ENCODE measurements around the gene VAV2. TPM values are rescaled to one million over a fixed set of nuclear protein-coding genes. Genes with fewer than 3 reads are reported as not detected.
"Not testable (repeated sequence)": the region's sequence is repeated elsewhere in the genome, so short reads cannot be mapped to it uniquely, and the experiment has no call there.

Gene VAV2
- total and polyA plus RNA-seq, 4 donors: 13.0 to 28.2 (median 16.3) TPM

DNA sequence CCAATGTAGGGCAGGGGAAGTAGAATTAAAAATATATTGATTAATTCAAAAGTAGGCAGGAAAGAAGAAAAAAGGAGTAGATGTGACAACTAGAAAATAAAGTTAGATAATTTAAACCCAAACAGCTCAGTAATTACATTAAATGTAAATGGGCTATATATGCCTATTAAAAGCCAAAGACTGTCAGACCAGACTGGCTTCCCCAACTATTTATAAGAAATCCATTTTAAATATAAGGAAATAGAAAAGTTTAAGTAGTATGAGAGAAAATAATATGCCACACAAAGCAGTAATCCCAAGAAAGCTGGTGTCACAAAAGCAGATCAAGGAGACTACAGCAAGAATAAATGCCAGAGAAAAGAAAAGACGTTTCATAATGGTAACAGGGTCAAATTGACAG, 225.1 kb downstream of the VAV2 start:
- DNase-seq: no peak
- TF ChIP-seq, protein P1, sequence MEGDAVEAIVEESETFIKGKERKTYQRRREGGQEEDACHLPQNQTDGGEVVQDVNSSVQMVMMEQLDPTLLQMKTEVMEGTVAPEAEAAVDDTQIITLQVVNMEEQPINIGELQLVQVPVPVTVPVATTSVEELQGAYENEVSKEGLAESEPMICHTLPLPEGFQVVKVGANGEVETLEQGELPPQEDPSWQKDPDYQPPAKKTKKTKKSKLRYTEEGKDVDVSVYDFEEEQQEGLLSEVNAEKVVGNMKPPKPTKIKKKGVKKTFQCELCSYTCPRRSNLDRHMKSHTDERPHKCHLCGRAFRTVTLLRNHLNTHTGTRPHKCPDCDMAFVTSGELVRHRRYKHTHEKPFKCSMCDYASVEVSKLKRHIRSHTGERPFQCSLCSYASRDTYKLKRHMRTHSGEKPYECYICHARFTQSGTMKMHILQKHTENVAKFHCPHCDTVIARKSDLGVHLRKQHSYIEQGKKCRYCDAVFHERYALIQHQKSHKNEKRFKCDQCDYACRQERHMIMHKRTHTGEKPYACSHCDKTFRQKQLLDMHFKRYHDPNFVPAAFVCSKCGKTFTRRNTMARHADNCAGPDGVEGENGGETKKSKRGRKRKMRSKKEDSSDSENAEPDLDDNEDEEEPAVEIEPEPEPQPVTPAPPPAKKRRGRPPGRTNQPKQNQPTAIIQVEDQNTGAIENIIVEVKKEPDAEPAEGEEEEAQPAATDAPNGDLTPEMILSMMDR (IDR thresholded peaks at IDR 0.05; ENCODE audit: control extremely low read depth, extremely low read depth): no peak
- Histone ChIP-seq H3K9me3 (ENCODE audit: control insufficient read depth in 4 of 4, insufficient read depth in 3 of 4, low read length in 3 of 4) (peaks cover 0 to 8% (median 4%) of the 10 kb centered on the region in 4 donors), H3K4me3 (no peak overlapping the region), H3K27ac (ENCODE audit: low read depth in 1 of 2, low read length in 1 of 2) (no peak overlapping the region), H3K27me3 (ENCODE audit: control insufficient read depth in 3 of 3, insufficient read depth in 3 of 3, low read length in 2 of 3) (no peaks in the 10 kb centered on the region), H3K36me3 (ENCODE audit: control insufficient read depth in 4 of 4, insufficient read depth in 4 of 4, low read length in 4 of 4) (peaks cover 0 to 48% (median 36%) of the 10 kb centered on the region in 4 donors), H3K4me1 (ENCODE audit: control insufficient read depth in 5 of 5, insufficient read depth in 5 of 5, low read length in 5 of 5) (no peaks in the 10 kb centered on the region), H3K9ac (ENCODE audit: insufficient read depth in 1 of 2, low read length in 2 of 2) (no peak overlapping the region)
- 89 to 97% methylated on average over 1 of the region's 1 CpG for WGBS, 2 donors
- ATAC-seq (ENCODE audit: insufficient read depth, low FRiP score): no peak

DNA sequence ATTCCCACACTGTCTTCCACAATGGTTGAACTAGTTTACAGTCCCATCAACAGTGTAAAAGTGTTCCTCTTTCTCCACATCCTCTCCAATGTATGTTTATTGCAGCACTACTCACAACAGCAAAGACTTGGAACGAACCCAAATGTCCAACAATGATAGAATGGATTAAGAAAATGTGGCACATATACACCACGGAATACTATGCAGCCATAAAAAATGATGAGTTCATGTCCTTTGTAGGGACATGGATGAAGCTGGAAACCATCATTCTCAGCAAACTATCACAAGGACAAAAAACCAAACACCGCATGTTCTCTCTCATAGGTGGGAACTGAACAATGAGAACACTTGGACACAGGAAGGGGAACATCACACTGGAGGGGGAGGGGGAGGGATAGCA, 225.9 kb downstream of the VAV2 start:
- not testable (repeated sequence) for DNase-seq; H3K27me3 ChIP-seq (ENCODE audit: control insufficient read depth in 3 of 3, insufficient read depth in 3 of 3, low read length in 2 of 3); H3K27ac ChIP-seq (ENCODE audit: low read depth in 1 of 2, low read length in 1 of 2); H3K4me1 ChIP-seq (ENCODE audit: control insufficient read depth in 5 of 5, insufficient read depth in 5 of 5, low read length in 5 of 5); H3K9ac ChIP-seq (ENCODE audit: insufficient read depth in 1 of 2, low read length in 2 of 2); H3K4me3 ChIP-seq; H3K9me3 ChIP-seq (ENCODE audit: control insufficient read depth in 4 of 4, insufficient read depth in 3 of 4, low read length in 3 of 4); ATAC-seq (ENCODE audit: insufficient read depth, low FRiP score)
- H3K36me3 ChIP-seq (ENCODE audit: control insufficient read depth in 4 of 4, insufficient read depth in 4 of 4, low read length in 4 of 4): peaks cover 0 to 48% (median 37%) of the 10 kb centered on the region in 4 donors
- 85 to 89% methylated on average over 3 of the region's 3 CpGs for whole genome bisulfite sequencing, 2 donors

DNA sequence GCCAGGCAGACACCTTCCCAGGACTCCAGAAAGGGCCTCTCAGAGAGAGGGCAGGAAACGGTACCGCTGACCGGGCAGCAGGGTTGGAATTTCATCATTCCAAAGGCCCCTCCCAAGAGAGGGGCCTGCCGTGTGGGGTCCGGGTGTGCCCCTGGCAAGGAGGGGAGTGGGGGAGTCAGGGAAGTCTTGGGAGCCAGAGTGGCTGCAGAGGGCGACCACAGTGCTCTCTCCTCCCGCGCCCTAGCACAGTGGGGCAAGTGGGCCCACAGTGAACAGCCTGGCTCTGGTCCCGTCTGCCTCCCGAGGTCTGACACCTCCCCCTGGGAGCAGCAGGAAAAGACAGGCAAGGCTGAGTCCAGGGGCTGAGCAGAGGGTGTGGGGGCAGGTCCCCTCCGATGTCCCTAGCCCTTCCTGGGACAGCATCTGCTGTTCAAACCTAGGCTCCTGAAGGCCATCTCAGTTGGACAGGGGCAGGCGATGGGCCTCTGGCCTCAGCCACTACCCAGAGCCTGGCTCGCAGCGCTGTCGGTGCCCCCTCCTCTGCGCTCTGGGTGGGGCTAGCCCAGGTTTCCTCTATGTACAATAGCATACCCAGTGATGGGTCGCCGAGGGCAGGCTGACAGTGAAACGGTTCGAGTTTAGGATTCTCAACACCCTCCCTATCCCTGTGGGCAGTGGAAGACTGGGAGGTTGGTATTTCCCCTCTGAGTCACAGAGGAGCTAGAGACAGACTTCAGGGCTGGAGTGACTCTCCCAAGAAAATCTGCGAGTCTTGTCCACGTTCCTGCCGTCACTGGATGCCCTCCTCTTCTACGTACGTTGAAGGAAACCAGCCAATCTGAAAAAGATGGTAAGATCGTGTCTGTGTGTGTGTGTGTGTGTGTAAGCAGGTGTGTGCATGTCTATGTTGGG, 228.6 kb downstream of the VAV2 start:
- peak in 1 of 3 donors; percentile 11 for DNase-seq

More for the DNA sequence above, 228.6 kb downstream of the VAV2 start:
- H3K27ac ChIP-seq (ENCODE audit: low read depth in 1 of 2, low read length in 1 of 2): no peak overlapping the region
- no peak for ATAC-seq (ENCODE audit: insufficient read depth, low FRiP score)
- H3K9ac ChIP-seq (ENCODE audit: insufficient read depth in 1 of 2, low read length in 2 of 2): no peak overlapping the region
- TF ChIP-seq, protein P1 (IDR thresholded peaks at IDR 0.05; ENCODE audit: control extremely low read depth, extremely low read depth): no peak
- peaks cover 0 to 8% (median 4%) of the 10 kb centered on the region in 4 donors for H3K9me3 ChIP-seq (ENCODE audit: control insufficient read depth in 4 of 4, insufficient read depth in 3 of 4, low read length in 3 of 4)
- H3K4me1 ChIP-seq (ENCODE audit: control insufficient read depth in 5 of 5, insufficient read depth in 5 of 5, low read length in 5 of 5): peaks cover 0 to 3% (median 0%) of the 10 kb centered on the region in 5 donors
- peaks cover 0 to 39% (median 29%) of the 10 kb centered on the region in 4 donors for H3K36me3 ChIP-seq (ENCODE audit: control insufficient read depth in 4 of 4, insufficient read depth in 4 of 4, low read length in 4 of 4)
- no peak overlapping the region for H3K4me3 ChIP-seq
- 88 to 92% methylated on average over 26 of the region's 26 CpGs for WGBS, 2 donors
- no peaks in the 10 kb centered on the region for H3K27me3 ChIP-seq (ENCODE audit: control insufficient read depth in 3 of 3, insufficient read depth in 3 of 3, low read length in 2 of 3)
